D721Med (cell line): ENCODE results near the gene GPSM3.
"Not testable (repeated sequence)": the region's sequence is repeated elsewhere in the genome, so short reads cannot be mapped to it uniquely, and the experiment has no call there.

Source experiments
- DNase-seq: peaks from one replicate; pipeline ENCODE4 v3.0.0; 2011; ENCODE audit warnings: low spot score; ENCODE audit not compliant: insufficient read length
- FAIRE-seq: peaks from 2 replicates; lab custom pipeline; 2011; peaks lifted over from hg19 to GRCh38; lab: Jason Lieb, UNC
- CTCF ChIP-seq: IDR thresholded peaks from 2 replicates; pipeline ENCODE4 v1.5.1; 2012; ENCODE audit warnings: mild to moderate bottlenecking, control low read depth; ENCODE audit not compliant: insufficient read depth; ENCODE audit errors: missing control alignments

The GPSM3 gene

DNA sequence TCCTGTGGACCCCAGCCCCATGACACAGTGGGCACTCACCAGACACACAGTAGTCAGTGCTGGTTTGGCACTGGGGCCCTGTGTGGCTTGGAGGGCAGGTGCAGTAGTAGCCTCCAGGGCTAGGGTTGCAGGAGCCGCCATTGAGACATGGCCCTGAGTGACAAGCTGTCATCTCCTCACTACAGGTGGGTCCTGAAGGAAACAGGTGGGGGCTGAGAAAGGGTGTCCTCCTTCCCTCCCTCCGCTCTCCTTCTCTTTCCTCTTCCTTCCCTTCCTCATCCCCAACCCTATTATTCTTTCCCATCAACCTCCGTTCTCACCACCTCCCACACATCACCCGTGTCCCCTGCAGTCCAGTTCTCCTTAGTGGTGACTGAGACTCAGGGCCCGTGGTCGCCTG is 21.2 kb upstream of the GPSM3 start:
- no peak for DNase-seq
- TF ChIP-seq CTCF = no peak
- FAIRE-seq = no peak

GRCh38 chr6:32212076-32212760 is 19.8 kb upstream of the GPSM3 start:
- FAIRE-seq (no peak), DNase-seq (no peak)
- no peak for TF ChIP-seq CTCF

DNA sequence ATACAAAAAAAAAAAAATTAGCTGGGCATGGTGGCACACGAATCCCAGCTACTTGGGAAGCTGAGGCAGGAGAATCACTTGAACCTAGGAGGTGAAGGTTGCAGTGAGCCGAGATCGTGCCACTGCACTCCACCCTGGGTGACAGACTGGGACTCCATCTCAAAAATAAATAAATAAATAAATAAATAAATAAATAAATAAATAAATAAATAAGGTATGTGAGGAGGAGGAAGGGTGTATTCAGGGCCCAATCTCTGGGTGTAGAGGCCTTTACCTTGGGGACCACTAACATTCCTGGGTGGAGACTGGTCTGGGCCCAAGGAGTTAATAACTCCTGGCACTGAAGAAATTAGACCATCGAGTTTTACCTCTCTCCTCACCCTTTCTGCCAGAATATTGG is 19.0 kb upstream of the GPSM3 start:
- not testable (repeated sequence) for FAIRE-seq, DNase-seq

- no peak for TF ChIP-seq CTCF
- DNase-seq (no peak), FAIRE-seq (no peak)
Observed at GRCh38 chr6:32210191-32210601, 17.8 kb upstream of the GPSM3 start.

- no peak for DNase-seq
- TF ChIP-seq CTCF = no peak
- FAIRE-seq = no peak
Observed at GRCh38 chr6:32208996-32209395, 16.6 kb upstream of the GPSM3 start.

- DNase-seq = no peak
- no peak for TF ChIP-seq CTCF
- no peak for FAIRE-seq
Observed at GRCh38 chr6:32204268-32204715, 11.8 kb upstream of the GPSM3 start.

GRCh38 chr6:32203426-32204267 is 11.2 kb upstream of the GPSM3 start:
- FAIRE-seq = no peak
- DNase-seq = no peak
- TF ChIP-seq CTCF = no peak
